ENCODE measurements around the gene SCMH1.

The SCMH1 gene

DNA sequence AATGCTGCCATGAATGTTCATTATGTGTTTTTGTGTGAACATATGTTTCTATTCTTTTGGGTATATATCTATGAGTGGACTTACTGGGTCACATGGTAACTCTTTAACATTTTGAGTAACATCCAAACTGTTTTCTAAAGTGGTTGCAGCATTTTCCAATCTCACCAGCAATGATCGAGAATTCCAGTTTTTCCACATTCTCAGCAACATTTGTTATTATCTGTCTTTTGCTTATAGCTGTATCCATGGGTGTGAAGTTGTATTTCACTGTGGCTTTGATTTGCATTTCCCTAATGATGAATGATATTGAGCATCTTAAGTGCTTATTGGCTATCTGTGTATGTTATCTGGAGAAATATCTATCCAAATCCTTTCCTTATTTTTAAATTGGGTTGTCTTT lies 131.4 kb downstream of the SCMH1 start:
- Histone ChIP-seq H3K79me2 (ENCODE audit: insufficient read depth, low read length) (no peaks in the 10 kb centered on the region), H3K4me2 (ENCODE audit: low read length) (no peak overlapping the region), H3K36me3 (ENCODE audit: insufficient read depth, low read length) (peaks cover 6% of the 10 kb centered on the region; the same call in 1 of the 2 replicates), H3K9me2 (ENCODE audit: low read depth, low read length) (no peaks in the 10 kb centered on the region), H4K20me1 (ENCODE audit: insufficient read depth, low read length) (no peaks in the 10 kb centered on the region), H3K27me3 (ENCODE audit: insufficient read depth, low read length) (no peaks in the 10 kb centered on the region), H3K9me3 (ENCODE audit: low read length) (no peaks in the 10 kb centered on the region), H2AFZ (ENCODE audit: low read length) (no peak overlapping the region), H3K4me1 (ENCODE audit: insufficient read depth, low read length, severe bottlenecking) (no peaks in the 10 kb centered on the region), H3F3A (ENCODE audit: insufficient read depth, low read length) (no peaks in the 10 kb centered on the region), H3K27ac (ENCODE audit: low read depth, low read length, poor library complexity, severe bottlenecking) (no peak overlapping the region), H3K9ac (ENCODE audit: low read length) (no peak overlapping the region), H3K4me3 (ENCODE audit: low read depth, low read length, poor library complexity, severe bottlenecking) (no peak overlapping the region)
- TF ChIP-seq CTCF (IDR thresholded peaks at IDR 0.05; ENCODE audit: low read length), result no peak

- Histone ChIP-seq H4K20me1 (ENCODE audit: insufficient read depth, low read length) (no peaks in the 10 kb centered on the region), H3K4me1 (ENCODE audit: insufficient read depth, low read length, severe bottlenecking) (no peaks in the 10 kb centered on the region), H3K4me2 (ENCODE audit: low read length) (no peak overlapping the region), H3K79me2 (ENCODE audit: insufficient read depth, low read length) (no peaks in the 10 kb centered on the region), H2AFZ (ENCODE audit: low read length) (no peak overlapping the region), H3K36me3 (ENCODE audit: insufficient read depth, low read length) (peaks cover 6% of the 10 kb centered on the region; the same call in 1 of the 2 replicates), H3K27me3 (ENCODE audit: insufficient read depth, low read length) (no peaks in the 10 kb centered on the region), H3K9me2 (ENCODE audit: low read depth, low read length) (no peaks in the 10 kb centered on the region), H3K27ac (ENCODE audit: low read depth, low read length, poor library complexity, severe bottlenecking) (no peak overlapping the region), H3K9ac (ENCODE audit: low read length) (no peak overlapping the region), H3F3A (ENCODE audit: insufficient read depth, low read length) (no peaks in the 10 kb centered on the region), H3K9me3 (ENCODE audit: low read length) (no peaks in the 10 kb centered on the region), H3K4me3 (ENCODE audit: low read depth, low read length, poor library complexity, severe bottlenecking) (no peak overlapping the region)
- TF ChIP-seq CTCF (IDR thresholded peaks at IDR 0.05; ENCODE audit: low read length), result no peak
Observed at GRCh38 chr1:41110286-41110685, 131.8 kb downstream of the SCMH1 start.

DNA sequence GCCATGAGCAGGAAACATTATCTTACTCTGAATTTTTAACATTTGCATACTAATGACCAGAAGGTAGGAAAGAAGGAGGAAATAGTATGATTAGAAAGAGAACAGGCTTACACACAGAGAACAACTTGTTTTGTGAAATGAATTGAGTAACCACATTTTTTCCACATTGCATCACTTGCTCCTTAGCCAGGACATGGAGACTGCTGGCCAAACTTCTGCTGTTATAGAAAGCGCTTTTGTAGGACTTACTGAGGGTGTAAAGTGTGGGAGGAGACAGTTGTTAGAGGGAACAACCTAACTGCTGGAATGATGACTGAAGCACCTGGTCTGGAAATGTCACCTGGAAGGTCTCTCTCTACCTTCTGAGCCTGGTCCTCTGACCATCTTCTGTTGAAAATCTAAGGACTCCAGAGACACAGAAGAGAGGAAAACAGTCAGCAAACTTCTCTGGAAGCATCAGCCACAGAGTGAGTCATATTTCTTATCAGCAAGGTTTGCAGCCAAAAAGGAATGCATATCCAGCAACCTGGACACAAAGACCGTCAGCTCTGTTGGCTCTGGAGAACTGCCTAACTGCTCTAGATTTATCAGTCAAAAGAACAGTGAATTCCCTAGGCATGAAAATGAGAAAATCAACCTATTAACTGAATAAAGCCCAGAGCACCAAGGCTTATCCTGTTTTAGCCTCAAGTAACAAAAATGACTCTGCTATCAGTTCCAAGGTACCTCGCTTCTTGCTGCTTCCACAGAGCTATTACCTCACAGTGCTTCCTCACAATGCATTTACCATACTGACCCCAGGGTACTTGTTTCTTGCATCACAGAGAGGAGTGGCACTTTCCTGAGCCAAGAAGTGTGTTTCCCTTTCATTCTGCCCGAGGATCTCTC lies 132.6 kb downstream of the SCMH1 start:
- Histone ChIP-seq H3F3A (ENCODE audit: insufficient read depth, low read length) (no peaks in the 10 kb centered on the region), H2AFZ (ENCODE audit: low read length) (no peak overlapping the region), H3K9me3 (ENCODE audit: low read length) (no peaks in the 10 kb centered on the region), H3K4me2 (ENCODE audit: low read length) (no peak overlapping the region), H3K4me3 (ENCODE audit: low read depth, low read length, poor library complexity, severe bottlenecking) (no peak overlapping the region), H4K20me1 (ENCODE audit: insufficient read depth, low read length) (no peaks in the 10 kb centered on the region), H3K79me2 (ENCODE audit: insufficient read depth, low read length) (no peaks in the 10 kb centered on the region), H3K27me3 (ENCODE audit: insufficient read depth, low read length) (no peaks in the 10 kb centered on the region), H3K9me2 (ENCODE audit: low read depth, low read length) (no peaks in the 10 kb centered on the region), H3K9ac (ENCODE audit: low read length) (no peak overlapping the region), H3K36me3 (ENCODE audit: insufficient read depth, low read length) (peaks cover 6% of the 10 kb centered on the region; the same call in 1 of the 2 replicates), H3K27ac (ENCODE audit: low read depth, low read length, poor library complexity, severe bottlenecking) (no peak overlapping the region), H3K4me1 (ENCODE audit: insufficient read depth, low read length, severe bottlenecking) (no peaks in the 10 kb centered on the region)
- TF ChIP-seq EZH2 (IDR thresholded peaks at IDR 0.05; ENCODE audit: borderline replicate concordance, low read length), result no peak
- TF ChIP-seq CTCF (IDR thresholded peaks at IDR 0.05; ENCODE audit: low read length), result no peak
